ENCODE measurements around the gene LSM3. TPM values are rescaled to one million over a fixed set of nuclear protein-coding genes. Genes with fewer than 3 reads are reported as not detected.

The LSM3 gene
- total RNA-seq (10 to 100 TPM in 3 of 7 donors, 1 to 10 TPM in 4; 7.9 to 12.0 (median 9.7) TPM), polyA plus RNA-seq (10 to 100 TPM; 11.2 to 18.6 TPM)
- long read RNA-seq, donor 1, transcript LSM3-201 (4 exons, 3,815 nt), result major isoform, 11 of 15 reads
- long read RNA-seq, donor 1, partial matches to known transcripts, result 0 of 15 reads
- long read RNA-seq, donor 1, other reads (novel, unspliced or antisense), result 4 of 15 reads
- long read RNA-seq, donor 2, transcript LSM3-201 (4 exons, 3,815 nt), result major isoform, 108 of 118 reads
- long read RNA-seq, donor 2, partial matches to known transcripts, result 10 of 118 reads
- long read RNA-seq, donor 2, other reads (novel, unspliced or antisense), result 0 of 118 reads
- long read RNA-seq, donor 3, transcript LSM3-201 (4 exons, 3,815 nt), result major isoform, 53 of 67 reads
- long read RNA-seq, donor 3, partial matches to known transcripts, result 14 of 67 reads
- long read RNA-seq, donor 3, other reads (novel, unspliced or antisense), result 0 of 67 reads

- peak; percentile 98 for TF ChIP-seq POLR2A (IDR thresholded peaks at IDR 0.05)
- peak; percentile 27 for TF ChIP-seq EP300 (IDR thresholded peaks at IDR 0.05)
- TF ChIP-seq CTCF (IDR thresholded peaks at IDR 0.05), result peak in 1 of 3 donors; percentile 21
- Histone ChIP-seq H3K4me3 (peak within 1 kb of the TSS; percentile 97), H3K9me3 (no peaks in the 10 kb centered on the region), H3K27ac (peak within 1 kb of the TSS; percentile 92 to 96), H3K36me3 (no peaks in the 10 kb centered on the region), H3K4me1 (ENCODE audit: insufficient read depth) (peaks cover 11% of the 10 kb centered on the region), H3K27me3 (no peaks in the 10 kb centered on the region)
- peak; percentile 97 to 99 (median 98) for DNase-seq
- 0 to 1% (median 1%) methylated on average over 69 to 78 of the region's 78 CpGs for WGBS, 3 donors
- intact Hi-C loops (cut with DNase I), result loop anchor here in 2 of 4 donors (2.0 to 10.0 kb wide), 3 partner anchors 54 to 766 kb away; partner anchors contain the start of genes CHCHD4 (in 2 of the 2), TMEM43 (in 2 of the 2) and NR2C2 (in 1 of the 2)
These were observed at the start of gene LSM3, which contains the start of gene XPC for GRCh38 chr3:14178247-14179113. TSS of gene LSM3 (plus strand) at chr3:14178817. CDS start at chr3:14178861, 44 bp downstream. TSS of gene XPC (minus strand) at chr3:14178601. CDS start at chr3:14178568, 33 bp downstream.

- no peaks in the 10 kb centered on the region for H3K9me3 ChIP-seq
- no peak overlapping the region for H3K4me3 ChIP-seq
- H3K27me3 ChIP-seq, result no peaks in the 10 kb centered on the region
- no peak for DNase-seq
- H3K36me3 ChIP-seq, result no peaks in the 10 kb centered on the region
- intact Hi-C loops (cut with DNase I), result loop anchor here in 2 of 4 donors (5.0 to 10.0 kb wide), 3 partner anchors 46 to 234 kb away; partner anchors contain the start of genes LSM3 (in 1 of the 2) and XPC (in 1 of the 2)
- TF ChIP-seq CTCF (IDR thresholded peaks at IDR 0.05) (no peak), EP300 (IDR thresholded peaks at IDR 0.05) (no peak), POLR2A (IDR thresholded peaks at IDR 0.05) (no peak)
- H3K27ac ChIP-seq, result no peak overlapping the region
- WGBS, 3 donors, result 94 to 95% (median 95%) methylated on average over 6 of the region's 6 CpGs
- H3K4me1 ChIP-seq (ENCODE audit: insufficient read depth), result peaks cover 13% of the 10 kb centered on the region
These were observed 49.3 kb upstream of the LSM3 start for GRCh38 chr3:14129296-14129695.

DNA sequence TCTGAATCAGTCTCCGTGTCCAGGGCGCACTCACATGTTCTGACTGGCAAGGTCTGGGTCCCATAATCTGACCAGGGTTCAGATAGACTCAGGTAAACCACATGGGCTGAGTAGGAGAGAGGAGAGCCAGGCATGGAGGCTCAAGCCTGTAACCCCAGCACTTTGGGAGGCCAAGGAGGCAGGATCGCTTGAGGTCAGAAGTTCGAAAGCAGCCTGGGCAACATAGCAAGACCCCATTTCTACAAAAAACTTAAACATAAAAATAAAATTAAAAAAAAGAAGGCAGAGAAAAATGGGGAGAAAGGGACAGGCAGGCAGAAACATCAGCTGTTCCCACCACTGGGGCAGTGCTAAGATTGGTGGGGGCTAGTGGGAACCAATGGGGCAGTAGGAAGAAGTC lies 48.4 kb upstream of the LSM3 start:
- TF ChIP-seq CTCF (IDR thresholded peaks at IDR 0.05) (no peak), EP300 (IDR thresholded peaks at IDR 0.05) (no peak), POLR2A (IDR thresholded peaks at IDR 0.05) (no peak)
- 95 to 99% (median 98%) methylated on average over 4 of the region's 4 CpGs for WGBS, 3 donors
- no peaks in the 10 kb centered on the region for H3K36me3 ChIP-seq
- no peak overlapping the region for H3K27ac ChIP-seq
- H3K27me3 ChIP-seq, result no peaks in the 10 kb centered on the region
- intact Hi-C loops (cut with DNase I), result no loop called here
- no peaks in the 10 kb centered on the region for H3K9me3 ChIP-seq
- peaks cover 13% of the 10 kb centered on the region for H3K4me1 ChIP-seq (ENCODE audit: insufficient read depth)
- no peak for DNase-seq
- H3K4me3 ChIP-seq, result no peak overlapping the region

DNA sequence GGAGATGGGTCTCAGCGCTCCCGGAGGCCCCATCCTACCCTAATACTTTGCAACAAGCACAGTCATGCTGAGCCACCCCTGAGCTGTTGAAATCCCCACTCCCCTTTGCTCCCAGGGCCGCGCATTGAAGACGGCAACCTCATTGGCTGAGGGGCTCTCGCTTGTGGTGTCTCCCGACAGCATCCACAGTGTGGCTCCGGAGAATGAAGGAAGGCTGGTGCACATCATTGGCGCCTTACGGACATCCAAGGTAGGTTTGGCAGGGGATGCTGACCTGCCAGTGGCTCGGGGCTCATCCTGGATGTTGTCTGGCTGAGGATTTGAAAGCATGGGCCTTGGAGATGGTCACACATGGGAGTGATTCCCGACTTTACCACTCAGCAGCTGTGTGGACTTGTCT lies 47.9 kb upstream of the LSM3 start:
- no peak for DNase-seq
- no peak overlapping the region for H3K4me3 ChIP-seq
- intact Hi-C loops (cut with DNase I), result no loop called here
- H3K9me3 ChIP-seq, result no peaks in the 10 kb centered on the region
- 96 to 97% (median 96%) methylated on average over 12 of the region's 12 CpGs for WGBS, 3 donors
- TF ChIP-seq CTCF (IDR thresholded peaks at IDR 0.05), result no peak
- TF ChIP-seq POLR2A (IDR thresholded peaks at IDR 0.05), result no peak
- no peak for TF ChIP-seq EP300 (IDR thresholded peaks at IDR 0.05)
- peaks cover 13% of the 10 kb centered on the region for H3K4me1 ChIP-seq (ENCODE audit: insufficient read depth)
- no peaks in the 10 kb centered on the region for H3K27me3 ChIP-seq
- H3K36me3 ChIP-seq, result no peaks in the 10 kb centered on the region
- no peak overlapping the region for H3K27ac ChIP-seq

All from ovary (tissue), 10 donors.